Activated CD4-positive, CD25-positive, alpha-beta regulatory T cell (primary cell): Measurements from ENCODE around the gene PFN3.
A peak's percentile ranks its signal among the peaks of the same experiment; 100 is the strongest.

Experiments used
- DNase-seq, 4 experiments: peaks; one replicate each; lab custom pipeline; 2025; lab: John Stamatoyannopoulos, UW

The PFN3 gene, protein sequence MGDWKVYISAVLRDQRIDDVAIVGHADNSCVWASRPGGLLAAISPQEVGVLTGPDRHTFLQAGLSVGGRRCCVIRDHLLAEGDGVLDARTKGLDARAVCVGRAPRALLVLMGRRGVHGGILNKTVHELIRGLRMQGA

DNA sequence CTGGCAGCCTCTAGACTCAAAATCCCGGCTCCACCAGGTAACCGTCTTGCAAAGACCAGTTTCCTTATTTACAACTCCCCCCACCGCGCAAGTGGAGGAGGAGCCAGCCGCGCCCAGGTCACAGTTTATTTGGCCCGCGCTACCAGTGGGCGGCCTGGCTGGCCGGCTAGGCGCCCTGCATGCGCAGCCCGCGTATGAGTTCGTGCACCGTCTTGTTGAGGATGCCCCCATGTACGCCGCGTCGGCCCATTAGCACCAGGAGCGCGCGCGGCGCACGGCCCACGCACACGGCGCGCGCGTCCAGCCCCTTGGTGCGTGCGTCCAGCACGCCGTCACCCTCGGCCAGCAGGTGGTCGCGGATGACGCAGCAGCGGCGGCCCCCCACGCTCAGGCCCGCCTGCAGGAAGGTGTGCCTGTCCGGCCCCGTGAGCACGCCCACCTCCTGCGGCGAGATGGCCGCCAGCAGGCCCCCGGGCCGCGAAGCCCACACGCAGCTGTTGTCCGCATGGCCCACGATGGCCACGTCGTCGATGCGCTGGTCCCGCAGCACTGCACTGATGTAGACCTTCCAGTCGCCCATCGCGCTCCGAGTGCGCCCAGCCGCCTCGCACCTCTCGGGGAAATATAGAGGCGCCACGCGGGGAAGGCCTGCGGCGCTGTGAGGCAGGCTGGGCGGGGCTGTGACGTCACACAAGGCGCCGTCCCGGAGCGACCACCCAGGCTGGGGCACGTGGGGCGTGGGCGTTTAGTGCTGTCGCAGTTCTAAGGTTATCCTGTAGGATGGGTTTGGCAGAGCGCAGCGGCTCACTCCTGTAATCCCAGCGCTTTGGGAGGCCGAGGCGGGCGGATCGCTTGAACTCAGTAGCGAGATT is at the start of gene PFN3:
Gene PFN3 (minus strand): TSS at position 665 of the 872 bp plus-strand sequence. CDS start 85 bp downstream, at position 580.
- DNase-seq, result no peak

- DNase-seq, result no peak
These were observed 48.9 kb upstream of the PFN3 start for GRCh38 chr5:177449140-177450061.

DNA sequence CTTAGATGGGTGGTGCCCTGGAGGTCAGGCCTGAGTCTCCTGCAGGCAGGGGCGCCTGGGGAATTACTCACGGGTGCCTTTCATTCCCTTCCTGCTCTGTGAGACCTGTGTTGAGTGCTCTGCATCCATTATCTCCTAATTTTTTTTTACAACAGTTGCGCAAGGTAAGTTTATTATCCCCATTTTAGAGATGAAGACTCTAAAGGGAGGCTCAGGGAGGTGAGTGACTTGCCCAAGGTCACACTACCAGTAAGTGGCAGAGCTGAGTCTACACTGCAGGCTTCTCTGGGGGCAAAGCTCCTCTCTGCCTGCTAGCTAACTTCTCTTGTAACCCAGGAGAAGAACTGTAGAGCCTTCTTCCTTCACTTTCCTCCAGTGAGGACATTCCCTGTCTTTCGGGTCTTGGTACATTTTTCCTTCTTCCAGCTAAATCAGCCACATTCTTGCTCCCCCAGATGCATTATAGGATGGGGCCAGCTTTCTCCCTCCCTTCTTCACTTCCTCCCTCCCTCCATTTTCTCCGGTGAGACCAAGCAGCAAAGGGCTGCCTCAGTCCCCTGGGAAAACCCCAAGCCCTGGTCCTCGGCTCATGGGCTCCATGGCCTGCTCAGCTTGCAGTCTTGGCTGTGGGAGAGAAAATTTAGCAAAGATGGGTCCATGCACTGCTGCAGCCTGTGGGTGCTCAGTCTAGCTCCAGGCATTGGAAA is 47.9 kb upstream of the PFN3 start:
- DNase-seq, result no peak

GRCh38 chr5:177447611-177448243 is 47.3 kb upstream of the PFN3 start:
- DNase-seq, result no peak

DNA sequence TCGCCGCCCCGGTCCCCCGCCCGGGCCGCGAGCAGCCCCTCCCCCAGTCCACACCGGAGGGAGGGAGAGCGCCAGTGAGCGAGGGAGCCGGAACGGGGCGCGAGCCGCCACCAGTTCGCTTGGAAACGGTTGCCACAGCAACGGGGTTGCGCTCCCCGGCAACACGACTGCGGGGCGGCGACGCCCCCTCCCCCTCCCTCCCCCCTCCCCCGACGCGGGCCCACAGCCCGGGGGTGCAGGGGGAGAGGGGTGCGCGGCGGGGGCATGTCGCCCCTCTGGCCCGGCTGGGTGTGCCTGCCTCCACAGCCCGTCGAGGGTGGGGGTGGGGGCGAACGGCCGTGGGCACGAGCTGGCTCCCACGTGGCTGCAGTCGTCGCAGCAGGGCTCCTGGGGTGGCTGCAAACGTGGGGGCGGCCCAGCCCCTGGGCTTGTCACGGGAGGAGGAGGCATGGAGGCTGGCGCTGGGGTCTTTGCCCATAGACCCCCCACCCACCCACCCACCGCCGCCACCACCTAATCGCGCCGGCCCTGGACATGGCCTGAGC is 46.7 kb upstream of the PFN3 start:
- peak in 3 of 4 experiments; percentile 33 to 62 (median 50) for DNase-seq

DNA sequence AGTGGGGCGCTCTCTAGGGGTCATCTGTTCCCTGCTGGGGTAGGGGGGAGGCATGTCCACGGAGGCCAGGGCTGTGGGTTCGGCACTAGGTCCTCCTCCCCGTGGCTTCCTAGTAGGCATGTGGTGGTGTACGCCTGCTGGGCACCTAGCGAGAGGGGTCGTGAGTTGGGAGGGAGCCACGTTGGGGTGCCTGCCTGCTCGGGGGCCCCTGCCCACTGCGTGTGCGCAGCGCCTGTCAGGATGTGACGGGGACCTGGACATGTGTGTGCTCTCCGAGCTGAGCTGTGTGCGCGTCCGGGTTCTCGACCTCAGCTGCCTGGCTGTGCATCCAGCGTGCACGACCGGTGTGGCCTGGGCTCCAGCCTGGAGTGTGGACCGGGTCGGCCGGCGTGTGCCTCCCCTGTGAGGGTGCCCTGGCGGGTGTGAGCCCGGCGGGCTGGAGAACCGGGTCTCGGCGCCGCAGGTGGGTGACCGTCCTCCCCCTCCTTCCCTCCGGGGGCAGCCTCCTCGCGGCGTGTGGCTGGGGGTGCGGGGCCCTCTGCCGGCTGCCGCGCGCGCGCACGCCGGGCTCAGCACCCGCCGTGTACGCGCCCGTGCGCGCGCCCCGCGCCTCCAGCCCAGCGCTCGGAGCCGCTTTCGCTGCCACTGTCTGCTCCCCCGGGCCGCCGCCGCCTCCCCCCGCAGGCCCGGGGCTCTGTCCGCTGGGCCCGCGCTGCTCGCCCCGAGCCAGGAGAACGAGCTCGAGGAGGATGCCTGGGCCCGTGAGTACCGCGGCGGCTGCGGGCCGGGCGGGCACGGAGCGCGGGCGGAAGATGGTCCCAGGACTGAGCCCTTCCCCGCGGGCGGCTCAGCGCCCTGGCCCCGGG is 46.0 kb upstream of the PFN3 start, which contains the start of gene PRR7:
Gene PRR7 (plus strand): TSS at position 615 of the 866 bp plus-strand sequence. CDS start 8,254 bp downstream, outside the sequence.
- DNase-seq, result peak; percentile 45 to 69 (median 65)

- DNase-seq, result no peak
These were observed 45.4 kb upstream of the PFN3 start for GRCh38 chr5:177445917-177446199.

DNA sequence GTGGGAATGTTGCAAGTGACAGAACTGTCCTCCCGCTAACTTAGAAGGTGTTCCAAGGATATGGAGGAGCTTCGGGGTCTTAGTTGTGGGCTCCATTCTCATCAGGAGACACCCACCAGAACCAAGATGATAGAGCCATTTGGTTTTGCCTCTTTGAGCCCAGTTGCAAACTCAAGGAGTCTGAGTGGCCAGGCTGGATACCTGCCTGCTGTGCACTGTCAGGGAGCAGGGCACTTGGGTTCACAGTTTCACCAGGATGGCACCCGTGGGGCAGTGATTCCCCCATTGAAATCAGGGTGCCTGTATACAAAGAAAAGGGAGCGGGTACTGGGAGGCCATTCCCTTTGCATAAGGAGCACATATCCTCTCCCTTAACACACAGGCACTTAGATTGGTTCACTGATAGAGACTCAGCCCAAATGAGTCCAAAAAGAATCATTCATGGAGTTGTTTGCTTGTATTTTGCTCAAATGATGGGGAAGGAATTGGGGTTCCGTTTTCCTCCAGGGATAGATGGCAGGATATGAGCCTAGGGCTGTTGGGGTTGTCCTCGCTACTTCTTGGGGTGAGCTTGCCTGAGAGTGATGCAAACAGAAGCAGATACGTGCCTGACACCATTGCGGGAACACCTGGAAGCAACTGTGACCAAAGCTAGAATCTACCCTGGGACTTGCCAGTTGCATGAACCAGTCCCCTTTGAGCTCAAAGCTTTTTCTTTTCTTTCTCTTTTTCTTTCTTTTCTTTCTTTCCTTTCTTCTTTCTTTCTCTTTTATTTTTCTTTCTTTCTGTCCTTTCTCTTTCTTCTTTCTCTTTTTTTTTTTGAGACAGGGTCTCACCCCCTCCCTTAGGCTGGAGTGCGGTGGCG is 44.8 kb upstream of the PFN3 start:
- DNase-seq, result no peak

DNA sequence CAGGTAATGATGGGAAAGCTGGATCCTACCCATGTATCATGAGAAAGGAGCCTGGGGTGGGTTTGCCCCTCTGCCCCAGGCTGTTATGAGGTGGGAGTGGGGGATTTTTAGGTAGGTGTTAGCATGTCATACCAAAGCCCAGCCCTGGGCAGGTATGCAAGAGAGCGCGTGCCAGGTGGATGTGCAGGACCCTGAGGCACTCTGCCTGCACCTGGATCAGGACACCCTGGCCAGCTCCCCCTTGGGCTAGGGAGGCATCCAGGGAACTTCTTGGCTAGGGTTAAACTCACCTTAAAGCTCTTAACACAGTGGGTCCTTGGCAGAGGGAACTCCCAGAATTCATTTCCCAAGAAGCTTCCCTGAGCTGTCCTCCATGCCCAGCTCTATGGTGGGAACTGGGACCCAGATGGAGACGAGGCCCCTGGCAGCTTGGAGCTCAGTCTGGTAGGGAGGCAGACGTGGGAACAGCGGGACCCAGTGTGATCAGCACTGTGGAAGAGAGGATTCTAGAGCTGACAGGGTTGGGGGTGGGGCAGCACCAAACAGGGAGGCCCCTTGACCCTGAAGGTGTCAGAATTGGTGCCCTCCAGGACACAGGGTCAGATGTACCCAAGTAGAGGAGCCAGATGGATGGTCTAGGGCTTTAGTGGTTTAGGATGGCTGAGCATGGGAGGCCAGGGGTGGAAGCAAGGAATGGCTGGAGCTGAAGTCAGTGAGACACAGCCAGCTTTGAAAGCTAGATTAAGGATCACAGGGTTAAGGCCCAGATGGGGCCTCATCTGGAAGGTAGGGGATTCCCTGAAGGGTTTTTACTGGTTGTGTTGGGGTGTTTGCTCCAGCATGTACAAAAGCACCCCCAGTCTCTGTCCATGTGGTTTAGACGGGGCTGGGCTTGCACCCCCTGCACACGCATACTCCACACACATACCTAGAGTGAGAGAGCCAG is 43.9 kb upstream of the PFN3 start:
- no peak for DNase-seq

GRCh38 chr5:177443144-177443983 is 42.9 kb upstream of the PFN3 start:
- DNase-seq, result no peak

DNA sequence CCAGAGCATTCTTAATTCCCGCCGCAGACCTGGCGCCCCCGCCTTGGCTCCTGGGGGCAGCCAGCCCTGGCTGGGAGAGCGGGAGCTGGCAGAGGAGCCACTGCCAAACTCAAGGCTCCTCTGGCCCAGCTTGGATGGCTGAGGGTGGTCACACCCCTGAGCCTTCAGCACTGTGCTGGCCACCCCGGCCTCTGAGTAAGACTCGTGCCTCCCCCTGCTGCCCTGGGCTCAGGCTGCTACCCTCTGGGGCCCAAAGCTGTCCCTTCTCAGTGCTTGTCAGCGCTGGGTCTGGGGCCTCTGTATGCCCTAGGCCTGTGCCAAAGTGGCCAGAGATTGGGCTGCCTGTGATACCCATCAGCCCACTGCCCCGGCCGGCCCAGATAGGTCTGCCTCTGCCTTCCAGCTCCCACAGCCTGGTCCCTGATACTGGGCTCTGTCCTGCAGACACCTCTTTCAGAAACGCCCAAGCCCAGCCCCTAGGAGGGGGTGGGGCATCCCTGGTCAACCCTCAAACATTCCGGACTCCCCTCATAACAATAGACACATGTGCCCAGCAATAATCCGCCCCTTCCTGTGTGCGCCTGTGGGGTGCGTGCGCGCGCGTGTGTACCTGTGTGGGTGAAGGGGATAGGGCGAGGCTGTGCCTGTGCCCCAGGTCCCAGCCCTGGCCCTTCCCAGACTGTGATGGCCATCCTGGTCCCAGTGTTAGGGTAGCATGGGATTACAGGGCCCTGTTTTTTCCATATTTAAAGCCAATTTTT is 41.8 kb upstream of the PFN3 start:
- no peak for DNase-seq

DNA sequence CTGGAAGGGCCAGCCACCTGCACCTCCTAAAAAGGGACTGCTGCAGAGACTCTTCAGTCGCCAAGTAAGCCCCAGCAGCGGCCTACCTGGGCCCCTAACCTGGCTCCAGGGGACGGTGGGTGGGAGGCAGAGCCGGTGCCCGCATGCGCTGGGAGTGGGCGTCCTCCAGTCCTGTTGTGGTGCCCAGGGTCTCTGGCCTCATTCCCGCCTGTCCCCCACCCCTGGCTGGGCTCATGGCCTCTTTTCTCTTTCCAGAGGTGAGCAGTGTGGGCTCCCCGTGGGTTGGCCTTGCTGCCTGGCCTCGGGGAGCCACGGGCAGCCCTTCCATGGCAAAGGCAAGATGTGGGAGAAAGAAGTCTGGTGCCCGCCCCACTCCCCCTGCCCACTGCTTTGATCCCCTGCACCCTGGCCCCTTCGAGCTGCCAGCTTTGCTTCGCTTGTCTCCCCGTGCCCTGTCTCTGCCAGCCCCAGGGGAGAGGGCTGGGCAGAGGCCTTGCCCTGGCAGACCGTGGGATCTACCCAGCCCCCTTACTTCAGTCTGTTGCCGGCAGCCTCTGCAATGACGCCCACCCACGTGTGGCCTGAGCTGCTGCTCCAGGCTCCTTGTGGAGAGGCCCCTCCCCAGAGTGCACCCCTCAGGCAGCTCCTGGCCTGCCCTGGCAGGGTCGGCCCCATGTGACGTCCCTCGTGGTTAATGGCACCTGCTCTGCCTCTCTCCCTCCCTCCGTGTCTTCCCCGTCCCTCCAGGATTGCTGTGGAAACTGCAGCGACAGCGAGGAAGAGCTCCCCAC is 40.7 kb upstream of the PFN3 start:
- DNase-seq, result no peak

DNA sequence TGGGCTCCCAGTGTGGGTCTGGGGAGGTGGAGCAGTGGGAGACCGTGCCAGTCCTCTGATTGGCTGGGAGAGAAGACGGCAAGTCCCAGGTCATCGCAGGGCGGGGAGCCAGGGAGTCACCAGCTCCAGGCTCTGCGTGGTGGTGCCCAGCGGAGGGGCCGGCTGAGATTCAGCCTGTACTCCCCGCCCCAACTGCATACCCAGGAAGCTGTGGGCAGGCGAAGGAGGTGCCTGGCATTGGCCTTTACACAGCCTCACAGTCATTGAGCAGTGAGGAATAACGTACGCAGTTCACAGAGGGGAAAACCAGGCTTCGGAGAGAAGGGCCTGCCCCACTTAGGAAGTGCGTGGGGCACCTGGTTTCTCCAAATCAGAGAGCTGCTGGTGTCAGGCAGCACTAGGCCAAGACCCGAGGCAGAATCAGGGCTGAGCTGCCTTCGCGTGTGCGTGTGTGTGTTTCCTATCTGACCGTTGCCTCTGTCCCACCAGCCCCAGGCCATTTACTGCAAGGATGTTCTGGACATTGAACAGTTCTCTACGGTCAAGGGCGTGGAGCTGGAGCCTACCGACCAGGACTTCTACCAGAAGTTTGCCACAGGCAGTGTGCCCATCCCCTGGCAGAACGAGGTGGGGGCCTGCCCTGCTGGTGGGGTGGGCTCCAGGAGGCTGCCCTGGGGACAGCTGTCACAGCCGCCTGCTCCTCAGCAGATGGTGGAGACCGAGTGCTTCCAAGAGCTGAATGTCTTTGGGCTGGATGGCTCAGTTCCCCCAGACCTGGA is 39.9 kb upstream of the PFN3 start:
- DNase-seq, result no peak

DNA sequence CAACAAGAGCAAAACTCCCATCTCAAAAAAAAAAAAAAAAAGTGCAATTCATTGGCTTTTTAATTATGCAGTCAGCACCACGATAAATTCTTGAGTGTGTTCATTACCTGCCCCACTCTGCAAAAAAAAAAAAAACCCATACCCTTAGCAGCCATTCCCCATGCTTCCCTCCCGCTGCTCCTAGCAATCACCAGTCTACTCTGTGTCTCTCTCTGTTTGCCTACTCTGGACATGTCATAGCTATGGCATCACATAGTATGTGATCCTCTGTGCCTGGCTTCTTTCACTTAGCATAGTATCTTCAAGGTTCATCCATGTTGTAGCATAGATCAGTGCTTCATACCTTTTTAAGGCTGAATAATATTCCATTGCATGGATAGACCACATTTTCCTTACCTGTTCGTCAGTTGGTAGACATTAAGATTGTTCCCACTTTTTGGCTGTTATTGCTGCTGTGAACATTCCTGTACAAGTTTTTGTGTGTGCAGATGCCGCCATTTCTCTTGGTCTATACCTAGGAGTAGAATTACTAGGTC is 39.1 kb upstream of the PFN3 start:
- no peak for DNase-seq
